ENCODE results near the gene SLC13A3.

Gene SLC13A3

GRCh38 chr20:46601603-46602122 is 49.6 kb downstream of the SLC13A3 start:
- no peak for DNase-seq

- DNase-seq, result no peak
Measured at GRCh38 chr20:46600286-46600752, 50.9 kb downstream of the SLC13A3 start.

GRCh38 chr20:46599227-46599987 is 51.9 kb downstream of the SLC13A3 start:
- no peak for DNase-seq

DNA sequence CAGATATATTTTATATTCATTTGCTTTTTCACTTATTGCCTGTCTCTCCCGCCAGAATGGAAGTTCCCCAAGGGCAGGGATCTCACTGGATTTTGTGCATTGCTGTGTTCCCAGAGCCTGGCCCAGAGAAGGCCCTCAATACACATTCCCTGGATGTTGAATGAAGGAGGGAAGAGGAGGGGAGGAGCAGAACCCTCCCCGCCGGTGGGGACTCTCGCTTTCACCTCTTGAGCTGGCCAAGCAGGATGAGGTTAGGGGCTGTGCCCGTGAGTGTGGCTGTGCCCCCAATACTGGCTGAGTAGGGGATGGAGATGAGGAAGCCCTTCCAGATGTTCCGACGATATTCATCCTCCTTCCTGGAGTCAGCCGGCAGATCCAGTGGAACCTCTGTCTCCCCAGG is 55.3 kb downstream of the SLC13A3 start:
- no peak for DNase-seq

DNA sequence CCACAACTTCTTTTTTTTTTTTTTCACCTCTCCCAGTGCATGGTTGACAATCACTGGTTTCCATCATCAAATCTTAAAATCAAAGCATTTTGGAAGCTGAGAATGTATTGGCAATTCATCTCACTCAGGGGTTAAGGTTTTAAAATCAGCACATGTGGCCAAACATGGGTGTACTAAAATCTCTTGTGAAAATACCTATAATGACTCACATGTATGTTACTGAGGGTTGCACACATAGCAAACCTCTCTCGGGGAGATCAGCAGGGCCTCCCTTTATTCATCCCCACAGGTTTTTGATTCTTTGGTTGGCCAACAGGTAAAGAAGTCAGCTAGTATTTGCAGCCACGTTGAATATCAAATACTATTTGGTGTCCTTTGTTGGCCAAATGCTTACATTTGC is 56.5 kb downstream of the SLC13A3 start:
- no peak for DNase-seq

DNA sequence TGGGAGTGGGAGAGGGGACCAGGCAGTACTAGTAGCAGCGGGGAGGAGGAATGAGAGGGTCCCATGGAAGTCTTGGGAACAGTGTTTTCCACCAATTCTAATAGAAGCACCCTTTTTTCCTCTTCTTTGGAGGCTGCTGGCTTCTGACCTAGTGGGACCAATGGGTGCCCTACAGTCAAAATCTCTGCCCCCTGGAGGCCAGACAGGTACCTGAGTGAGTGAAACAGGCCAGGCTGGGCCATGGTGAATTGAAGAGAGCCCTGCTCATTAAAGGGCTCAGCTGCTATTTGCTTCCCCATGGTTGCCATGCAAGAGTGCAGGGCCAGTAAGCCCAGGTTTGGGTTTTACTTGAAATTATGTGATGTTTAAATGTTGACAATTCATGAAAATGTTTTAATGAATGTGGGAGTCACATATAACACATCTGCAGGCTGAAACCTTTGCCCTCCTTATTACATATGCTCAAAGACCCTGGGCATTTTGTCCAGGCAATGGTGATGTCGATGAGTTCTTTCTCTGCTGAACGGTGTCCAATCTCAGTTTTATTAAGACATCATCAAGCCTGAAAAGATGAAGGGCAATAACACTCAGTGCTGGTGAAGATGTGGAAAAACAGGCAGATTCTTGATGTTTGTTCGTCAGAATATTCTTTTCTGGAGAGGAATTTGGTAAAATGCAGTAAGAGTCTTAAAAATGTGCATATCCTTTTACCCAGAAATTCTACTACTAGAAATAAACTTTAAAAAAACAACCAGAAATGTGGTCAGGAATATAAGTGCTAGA is 58.5 kb downstream of the SLC13A3 start:
- no peak for DNase-seq

- no peak for DNase-seq
Measured at GRCh38 chr20:46590443-46590842, 60.8 kb downstream of the SLC13A3 start.

- DNase-seq, result no peak
Measured at GRCh38 chr20:46588532-46589511, 62.4 kb downstream of the SLC13A3 start.

GRCh38 chr20:46587986-46588385 is 63.3 kb downstream of the SLC13A3 start:
- no peak for DNase-seq

DNA sequence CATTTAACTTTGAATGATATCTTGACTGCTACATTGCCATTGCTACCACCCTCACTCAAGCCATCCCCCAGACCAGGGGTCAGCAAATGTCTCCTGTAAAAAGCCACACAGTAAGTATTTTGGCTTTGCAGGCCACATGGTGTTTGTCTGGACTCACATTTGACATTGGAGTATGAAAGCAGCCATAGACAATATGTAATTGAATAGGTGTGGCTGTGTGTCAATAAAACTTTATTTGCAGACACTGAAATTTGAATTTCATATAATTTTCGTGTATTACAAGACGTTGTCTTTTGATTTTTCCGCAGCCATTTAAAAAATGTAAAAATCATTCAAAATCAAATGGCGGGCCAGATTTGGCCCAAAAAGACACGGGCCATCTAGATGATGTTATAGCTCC is 64.5 kb downstream of the SLC13A3 start:
- no peak for DNase-seq

- no peak for DNase-seq
Measured at GRCh38 chr20:46584508-46584907, 66.8 kb downstream of the SLC13A3 start.

DNA sequence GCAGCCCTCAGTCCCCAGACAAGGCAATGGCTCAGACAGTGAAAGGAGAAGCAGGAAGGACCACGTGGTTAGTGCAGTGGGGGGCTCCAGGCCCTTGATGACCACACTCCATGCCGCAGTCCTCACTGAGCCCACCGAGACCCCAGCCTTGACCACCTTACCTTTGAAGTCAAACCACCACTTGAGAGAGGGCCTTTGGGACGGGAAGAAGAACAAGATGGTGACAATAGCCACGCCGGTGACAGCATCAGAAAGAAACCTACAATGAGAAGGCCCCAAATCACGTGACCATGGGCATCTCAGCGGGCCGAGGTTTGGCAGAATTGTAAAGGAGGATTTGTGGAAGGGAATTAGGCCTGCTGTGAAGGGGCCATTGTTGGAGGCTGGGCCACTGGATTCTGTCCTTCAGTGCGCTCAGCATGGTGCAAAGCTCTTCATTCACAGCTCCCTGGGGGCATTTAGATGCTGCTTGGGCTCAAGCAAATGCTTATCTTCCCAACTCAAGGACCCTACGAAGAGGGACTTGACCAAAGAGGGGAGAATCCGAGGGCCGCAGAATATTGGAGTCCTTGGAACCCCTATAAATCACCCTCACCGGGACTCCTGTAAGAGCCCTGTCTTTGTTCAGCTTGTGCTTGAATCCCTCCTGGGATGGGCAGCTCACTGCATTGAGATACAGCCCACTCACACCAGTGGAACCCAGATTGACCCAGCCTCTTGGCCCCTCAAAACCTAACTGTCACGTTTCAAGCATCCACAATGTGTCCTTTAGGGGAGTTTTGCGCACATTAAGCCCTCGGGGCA is 67.6 kb downstream of the SLC13A3 start:
- DNase-seq, result no peak

DNA sequence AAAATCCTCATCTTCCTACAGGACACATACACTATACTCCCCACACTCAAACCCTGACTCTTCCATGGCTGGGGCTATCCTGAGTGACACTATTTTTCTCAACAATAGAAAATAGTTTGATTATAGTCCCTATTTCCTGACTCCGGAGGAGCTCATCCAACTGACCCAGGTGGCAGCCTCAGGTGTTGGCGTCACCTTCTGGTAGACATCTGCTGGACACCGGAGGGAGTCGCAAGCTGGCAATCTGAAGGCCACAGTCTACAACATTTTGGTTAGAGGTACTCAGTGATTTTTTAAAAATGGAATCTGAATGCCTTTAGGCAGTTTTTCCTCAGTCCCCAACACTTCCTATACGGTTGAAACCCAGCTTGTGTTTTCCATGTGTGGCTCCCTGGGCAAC is 68.6 kb downstream of the SLC13A3 start:
- DNase-seq, result no peak

GRCh38 chr20:46581391-46581790 is 69.9 kb downstream of the SLC13A3 start:
- DNase-seq, result no peak

DNA sequence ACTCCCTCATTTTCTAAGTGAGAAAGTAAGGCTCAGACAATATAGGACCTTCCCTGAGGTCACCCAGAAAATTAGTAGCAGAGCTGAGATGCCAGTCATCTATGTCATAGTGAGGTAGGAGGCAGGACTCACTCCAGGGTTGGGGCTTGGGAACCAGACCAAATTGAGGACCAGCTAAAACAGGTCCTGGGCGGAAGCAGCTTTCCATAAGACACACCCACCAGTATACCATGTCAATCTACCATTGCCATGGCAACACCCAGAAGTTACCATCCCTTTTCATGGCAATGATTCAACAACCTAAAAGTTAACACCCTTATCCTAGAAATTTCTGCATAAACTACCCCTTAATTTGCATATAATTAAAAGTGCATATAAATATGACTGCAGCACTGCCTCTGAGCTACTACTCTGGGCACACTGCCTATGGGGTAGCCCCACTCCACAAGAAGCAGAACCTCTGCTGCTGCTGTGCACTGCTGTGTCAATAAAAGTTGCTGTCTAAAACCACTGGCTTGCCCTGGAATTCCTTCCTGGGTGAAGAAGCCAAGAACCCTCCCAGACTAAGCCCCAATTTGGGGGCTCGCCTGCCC is 70.5 kb downstream of the SLC13A3 start:
- DNase-seq, result no peak

DNA sequence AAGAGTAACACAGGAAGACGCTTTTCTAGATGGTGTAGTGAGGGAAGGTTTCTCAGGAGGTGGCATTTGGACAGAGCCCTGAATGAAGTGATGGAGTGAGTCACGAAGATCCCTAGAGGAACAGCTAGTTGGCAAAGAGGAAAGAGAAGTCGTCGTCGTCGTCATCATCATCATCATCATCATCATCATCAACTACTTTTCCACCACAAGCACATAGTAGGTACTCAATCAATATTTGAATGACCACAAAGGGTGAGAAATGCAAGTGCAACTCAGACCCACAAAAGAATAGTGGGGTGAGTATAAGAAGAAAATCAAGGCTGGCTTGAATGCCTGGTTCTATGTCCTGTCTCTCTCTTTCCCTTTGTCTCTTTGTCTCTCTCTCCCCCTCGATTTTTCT is 72.5 kb downstream of the SLC13A3 start:
- DNase-seq, result no peak

GRCh38 chr20:46576774-46577395 is 74.4 kb downstream of the SLC13A3 start:
- no peak for DNase-seq

DNA sequence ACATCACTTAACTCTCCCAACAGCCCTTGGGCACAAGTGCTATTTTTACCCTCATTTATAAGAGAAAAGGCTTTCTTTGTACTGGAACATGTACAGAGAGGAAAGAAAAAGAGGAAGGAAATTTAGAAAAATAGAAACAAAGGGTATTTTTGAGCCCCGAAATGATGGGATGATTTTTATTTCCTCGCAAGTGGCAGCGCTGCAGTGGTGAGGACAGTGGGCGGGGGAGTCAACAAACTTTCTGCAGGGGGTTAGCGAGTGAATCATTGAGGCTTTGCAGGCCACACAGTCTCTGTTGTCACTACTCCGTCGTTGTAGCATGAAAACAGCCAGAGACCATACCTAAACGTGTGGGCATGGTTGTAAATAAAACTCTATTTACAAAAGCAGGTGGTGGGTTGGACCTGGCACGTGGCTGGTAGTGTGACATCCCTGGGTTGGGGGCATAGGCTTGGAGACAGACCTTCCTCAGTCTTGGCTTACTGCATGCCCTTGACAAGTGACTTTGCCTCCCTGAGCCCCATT is 75.3 kb downstream of the SLC13A3 start:
- no peak for DNase-seq

GRCh38 chr20:46575394-46575793 is 75.9 kb downstream of the SLC13A3 start:
- DNase-seq, result no peak

- no peak for DNase-seq
Measured at GRCh38 chr20:46573788-46574584, 77.3 kb downstream of the SLC13A3 start.
